ENCODE results near the gene LRRC26. TPM values are rescaled to one million over a fixed set of nuclear protein-coding genes. Genes with fewer than 3 reads are reported as not detected.

The LRRC26 gene
- total and polyA plus RNA-seq, 2 of the 13 experiments (the other 11 are each of a cell fraction or from before 2014, with no cell fraction given), result not detected

- TF ChIP-seq FOXM1 (CRISPR knock-in tag; IDR thresholded peaks at IDR 0.05) (no peak), SOX6 (IDR thresholded peaks at IDR 0.05) (no peak), SOX6 (CRISPR knock-in tag; IDR thresholded peaks at IDR 0.05) (peak; percentile 38; the same call in 1 of the 2 replicates), IRF2 (CRISPR knock-in tag; IDR thresholded peaks at IDR 0.05) (peak; percentile 76; the same call in 1 of the 2 replicates), ZNF572 (CRISPR knock-in tag; IDR thresholded peaks at IDR 0.05) (no peak), PPARG (CRISPR knock-in tag; conservative IDR thresholded peaks at IDR 0.05) (0 out of 2 replicates have a peak, but pooled peaks have one; percentile 32), IKZF5 (CRISPR knock-in tag; IDR thresholded peaks at IDR 0.05) (peak; percentile 54; the same call in 1 of the 2 replicates), ZNF256 (CRISPR knock-in tag; conservative IDR thresholded peaks at IDR 0.05) (no peak), ZGPAT (CRISPR knock-in tag; IDR thresholded peaks at IDR 0.05) (0 out of 2 replicates have a peak, but pooled peaks have one; percentile 33), ARID5B (CRISPR knock-in tag; IDR thresholded peaks at IDR 0.05) (peak; percentile 71), ZNF331 (CRISPR knock-in tag; IDR thresholded peaks at IDR 0.05) (peak; percentile 80; the same call in 1 of the 2 replicates), NFYB (CRISPR knock-in tag; IDR thresholded peaks at IDR 0.05) (no peak), SOX13 (IDR thresholded peaks at IDR 0.05) (no peak), SOX13 (CRISPR knock-in tag; conservative IDR thresholded peaks at IDR 0.05 in 1 of 2, IDR thresholded peaks at IDR 0.05 in 1 of 2) (peak in 1 of 2 experiments; percentile 54; a peak in 1 of 4 replicates), ZNF281 (CRISPR knock-in tag; IDR thresholded peaks at IDR 0.05; ENCODE audit: borderline replicate concordance) (peak; percentile 71; the same call in 1 of the 2 replicates), TBX3 (IDR thresholded peaks at IDR 0.05; ENCODE audit: borderline replicate concordance) (no peak), ZSCAN29 (CRISPR knock-in tag; conservative IDR thresholded peaks at IDR 0.05) (no peak), ZNF549 (CRISPR knock-in tag; IDR thresholded peaks at IDR 0.05) (no peak), ZSCAN21 (CRISPR knock-in tag; IDR thresholded peaks at IDR 0.05; ENCODE audit: borderline replicate concordance) (peak; percentile 79; the same call in 1 of the 2 replicates)
Measured at GRCh38 chr9:137218754-137219271, 49.0 kb upstream of the LRRC26 start (continued).

Data from HepG2 (cell line).